M059J (cell line): ENCODE data around the gene BORCS5. TPM values are rescaled to one million over a fixed set of nuclear protein-coding genes. Genes with fewer than 3 reads are reported as not detected.

Experiments used
- DNase-seq: peaks from one replicate; pipeline ENCODE4 v3.0.0-alpha.2; 2012; ENCODE audit warnings: low read depth
- total RNA-seq: library from RNA; depleted of rRNA; stranded (reverse); fragments of >200 nt; shearing (Covaris generic); gene quantifications from 2 replicates; pipeline ENCODE4 v1.2.3, GENCODE V29; 2014; rRNA removed

The BORCS5 gene
- total RNA-seq, 1 experiment from 2014 or later = 5.4 TPM

- no peak for DNase-seq
Observed at GRCh38 chr12:12511895-12512711, 155.2 kb downstream of the BORCS5 start.

- DNase-seq = no peak
Observed at GRCh38 chr12:12513416-12514006, 156.6 kb downstream of the BORCS5 start.

GRCh38 chr12:12518464-12518845 is 161.6 kb downstream of the BORCS5 start:
- no peak for DNase-seq

GRCh38 chr12:12518919-12519318 is 162.0 kb downstream of the BORCS5 start:
- DNase-seq = no peak

Other genes with a start within 250 kb of the BORCS5 start
- 8.1 and 13.0 TPM in 2 replicates for gene LRP6, start 90.0 kb upstream of the BORCS5 start, total RNA-seq
- gene MANSC1, start 6.8 kb upstream of the BORCS5 start, total RNA-seq = 6.6 and 10.3 TPM in 2 replicates
- 11.1 and 13.3 TPM in 2 replicates for gene DUSP16, start 205.8 kb downstream of the BORCS5 start, total RNA-seq